Right atrium auricular region (tissue), 2 donors: ENCODE data around the gene BCKDHA. TPM values are rescaled to one million over a fixed set of nuclear protein-coding genes. Genes with fewer than 3 reads are reported as not detected.
"Not testable (repeated sequence)": the region's sequence is repeated elsewhere in the genome, so short reads cannot be mapped to it uniquely, and the experiment has no call there.

ENCODE experiments used
- DNase-seq: peaks from one replicate; pipeline ENCODE4 v3.0.0-alpha.2; 2019; ENCODE audit warnings: low spot score
- H3K27ac ChIP-seq, 2 donors: fragments of 200-600 bp; sonication (generic); 1 replicate in 1 of 2; 2 replicates in 1 of 2; pipeline ENCODE4 v1.5.1; 2016 to 2019
- H3K27me3 ChIP-seq, 2 donors: fragments of 200-600 bp; sonication (generic); one replicate each; pipeline versions ENCODE4 v1.5.1 to v1.6.0; 2017 to 2019
- H3K36me3 ChIP-seq: fragments of 200-600 bp; sonication (generic); one replicate; pipeline ENCODE4 v1.5.1; 2016
- H3K4me1 ChIP-seq, 2 donors: fragments of 200-600 bp; sonication (generic); one replicate each; pipeline versions ENCODE4 v1.5.1 to v1.6.0; 2017 to 2019
- H3K4me3 ChIP-seq, 2 donors: fragments of 200-600 bp; sonication (generic); 1 replicate in 1 of 2; 2 replicates in 1 of 2; pipeline ENCODE4 v1.5.1; 2017 to 2019; ENCODE audit warnings: mild to moderate bottlenecking in 1 of 2, moderate library complexity in 1 of 2
- H3K9me3 ChIP-seq, 2 donors: fragments of 200-600 bp; sonication (generic); one replicate each; pipeline ENCODE4 v1.5.1; 2019
- total RNA-seq, 2 donors: library from RNA; depleted of rRNA; stranded (reverse); fragments of >200 nt; gene quantifications; one replicate each; pipeline ENCODE4 v1.1.0, GENCODE V29; 2016
- TF ChIP-seq, protein P1 (sequence below), 2 donors: fragments of 200-600 bp; sonication (generic); IDR thresholded peaks; one replicate each; pipeline ENCODE4 v1.5.1; 2019; ENCODE audit warnings: antibody characterized with exemption in 2 of 2

The BCKDHA gene
- total RNA-seq, 2 donors from 2014 or later: 65.2 to 77.6 TPM

DNA sequence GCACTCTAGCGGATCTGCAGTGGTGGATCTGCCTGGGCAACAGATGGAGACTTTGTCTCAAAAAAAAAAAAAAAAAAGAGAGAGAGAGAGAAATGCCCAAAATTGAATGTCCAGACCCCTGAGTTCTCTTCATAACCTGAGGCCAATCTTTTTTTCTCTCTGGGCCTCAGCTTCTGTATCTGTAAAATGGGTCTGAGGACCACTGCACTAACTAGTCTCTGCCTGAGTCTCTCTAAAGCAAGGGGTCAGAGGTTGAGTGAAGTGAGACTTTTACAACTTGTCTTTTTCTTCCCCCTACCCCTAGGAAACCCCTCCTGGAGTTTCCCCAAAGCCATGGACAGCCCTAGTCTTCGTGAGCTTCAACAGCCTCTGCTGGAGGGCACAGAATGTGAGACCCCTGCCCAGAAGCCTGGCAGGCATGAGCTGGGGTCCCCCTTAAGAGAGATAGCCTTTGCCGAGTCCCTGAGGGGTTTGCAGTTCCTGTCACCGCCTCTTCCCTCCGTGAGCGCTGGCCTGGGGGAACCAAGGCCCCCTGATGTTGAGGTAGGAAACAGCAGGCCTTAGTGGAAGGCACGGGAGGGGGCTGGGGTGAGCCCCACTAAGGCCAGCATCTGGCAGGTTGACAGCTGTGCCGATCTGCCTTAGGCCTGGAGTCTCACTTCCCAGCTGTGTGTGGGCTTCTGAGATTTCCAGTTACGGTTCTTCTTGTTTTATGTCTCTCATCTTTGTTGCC, 19.5 kb upstream of the BCKDHA start:
- no peaks in the 10 kb centered on the region for H3K27me3 ChIP-seq
- H3K9me3 ChIP-seq: no peaks in the 10 kb centered on the region
- no peak overlapping the region for H3K4me3 ChIP-seq
- TF ChIP-seq, protein P1, sequence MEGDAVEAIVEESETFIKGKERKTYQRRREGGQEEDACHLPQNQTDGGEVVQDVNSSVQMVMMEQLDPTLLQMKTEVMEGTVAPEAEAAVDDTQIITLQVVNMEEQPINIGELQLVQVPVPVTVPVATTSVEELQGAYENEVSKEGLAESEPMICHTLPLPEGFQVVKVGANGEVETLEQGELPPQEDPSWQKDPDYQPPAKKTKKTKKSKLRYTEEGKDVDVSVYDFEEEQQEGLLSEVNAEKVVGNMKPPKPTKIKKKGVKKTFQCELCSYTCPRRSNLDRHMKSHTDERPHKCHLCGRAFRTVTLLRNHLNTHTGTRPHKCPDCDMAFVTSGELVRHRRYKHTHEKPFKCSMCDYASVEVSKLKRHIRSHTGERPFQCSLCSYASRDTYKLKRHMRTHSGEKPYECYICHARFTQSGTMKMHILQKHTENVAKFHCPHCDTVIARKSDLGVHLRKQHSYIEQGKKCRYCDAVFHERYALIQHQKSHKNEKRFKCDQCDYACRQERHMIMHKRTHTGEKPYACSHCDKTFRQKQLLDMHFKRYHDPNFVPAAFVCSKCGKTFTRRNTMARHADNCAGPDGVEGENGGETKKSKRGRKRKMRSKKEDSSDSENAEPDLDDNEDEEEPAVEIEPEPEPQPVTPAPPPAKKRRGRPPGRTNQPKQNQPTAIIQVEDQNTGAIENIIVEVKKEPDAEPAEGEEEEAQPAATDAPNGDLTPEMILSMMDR (IDR thresholded peaks at IDR 0.05): no peak
- H3K27ac ChIP-seq: no peak overlapping the region
- DNase-seq: no peak
- peaks cover 0 to 29% of the 10 kb centered on the region in 2 donors for H3K4me1 ChIP-seq
- H3K36me3 ChIP-seq: no peaks in the 10 kb centered on the region

DNA sequence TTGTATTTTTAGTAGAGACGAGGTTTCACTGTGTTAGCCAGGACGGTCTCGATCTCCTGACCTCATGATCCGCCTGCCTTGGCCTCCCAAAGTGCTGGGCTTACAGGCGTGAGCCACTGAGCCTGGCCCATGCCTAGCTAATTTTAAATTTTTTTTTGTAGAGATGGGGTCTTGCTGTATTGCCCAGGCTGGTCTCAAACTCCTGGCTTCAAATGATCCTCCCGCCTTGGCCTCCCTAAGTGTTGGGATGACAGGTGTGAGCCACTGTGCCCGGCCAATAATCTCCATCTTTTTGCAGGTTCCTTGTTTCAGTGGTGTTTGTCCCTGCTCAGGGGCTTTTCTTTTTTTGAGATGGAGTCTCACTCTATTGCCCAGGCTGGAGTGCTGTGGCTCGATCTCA, 16.1 kb upstream of the BCKDHA start:
- not testable (repeated sequence) for DNase-seq

DNA sequence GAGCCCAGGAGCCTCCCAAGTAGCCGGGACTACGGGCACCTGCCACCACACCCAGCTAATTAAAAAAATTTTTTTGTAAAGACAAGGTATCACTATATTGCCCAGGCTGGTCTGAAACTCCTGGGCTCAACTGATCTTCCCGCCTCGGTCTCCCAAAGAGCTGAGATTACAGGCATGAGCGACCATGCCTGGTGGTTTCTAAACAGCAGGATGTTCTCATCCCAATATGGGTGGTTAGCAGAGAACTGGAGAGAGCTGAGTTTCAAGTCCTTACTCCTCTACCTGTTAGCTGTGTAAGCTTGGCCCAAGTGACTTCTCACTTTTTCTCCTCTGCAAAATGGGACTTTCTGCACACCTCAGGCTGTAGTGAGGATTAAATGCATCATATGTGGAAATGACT, 13.3 kb upstream of the BCKDHA start:
- H3K27me3 ChIP-seq: no peaks in the 10 kb centered on the region
- no peak overlapping the region for H3K4me3 ChIP-seq
- no peaks in the 10 kb centered on the region for H3K4me1 ChIP-seq
- H3K9me3 ChIP-seq: no peaks in the 10 kb centered on the region
- TF ChIP-seq, protein P1 (IDR thresholded peaks at IDR 0.05): no peak
- no peak overlapping the region for H3K27ac ChIP-seq
- no peak for DNase-seq
- H3K36me3 ChIP-seq: peaks cover 2% of the 10 kb centered on the region

More for the DNA sequence above, 16.1 kb upstream of the BCKDHA start:
- not testable (repeated sequence) for H3K27ac ChIP-seq, H3K36me3 ChIP-seq, H3K4me3 ChIP-seq, H3K27me3 ChIP-seq, H3K4me1 ChIP-seq, H3K9me3 ChIP-seq

DNA sequence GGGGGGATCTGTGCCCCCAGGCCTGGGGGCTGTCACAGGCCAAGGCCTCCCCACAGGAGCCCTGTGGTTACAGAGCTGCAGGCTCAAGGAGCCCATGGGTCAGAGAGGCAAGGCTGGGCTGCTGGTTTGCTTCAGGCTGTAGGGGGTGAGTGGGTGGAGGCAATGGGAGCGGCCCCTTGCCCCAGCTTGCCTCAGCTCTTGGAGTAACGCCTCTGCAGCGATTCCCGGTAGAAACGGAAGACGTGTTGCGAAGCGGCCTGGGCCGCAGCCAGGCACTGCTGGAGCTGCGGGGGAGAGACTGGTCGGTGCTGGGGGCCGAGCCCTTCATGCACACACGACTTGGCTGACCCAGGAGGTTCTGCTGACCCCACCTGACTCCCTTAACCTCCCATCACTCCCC, 11.2 kb upstream of the BCKDHA start:
- Histone ChIP-seq H3K36me3 (peaks cover 23% of the 10 kb centered on the region), H3K4me1 (no peaks in the 10 kb centered on the region), H3K27ac (no peak overlapping the region), H3K27me3 (no peaks in the 10 kb centered on the region), H3K4me3 (no peak overlapping the region), H3K9me3 (no peaks in the 10 kb centered on the region)
- TF ChIP-seq, protein P1 (IDR thresholded peaks at IDR 0.05): no peak
- no peak for DNase-seq

DNA sequence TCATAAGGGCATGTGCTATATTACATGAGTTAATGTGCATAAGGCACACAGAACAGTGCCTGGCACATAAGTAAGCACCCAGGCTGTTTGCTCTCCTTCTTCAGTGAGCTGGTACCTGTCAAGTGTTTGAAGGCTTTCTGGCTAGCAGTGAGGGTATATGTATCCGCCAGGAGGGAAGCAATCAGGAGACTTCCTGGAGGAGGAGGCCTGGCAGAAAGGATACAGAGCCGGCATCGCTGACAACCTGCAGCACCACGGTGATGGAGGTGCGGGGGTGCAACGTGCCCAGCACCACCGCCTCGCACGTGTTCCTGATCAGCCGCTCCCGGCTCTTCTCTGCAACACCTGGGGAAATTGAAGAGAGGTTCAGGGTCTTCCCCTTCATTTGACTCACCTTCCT, 6.0 kb upstream of the BCKDHA start:
- no peak for DNase-seq
- H3K27ac ChIP-seq: no peak overlapping the region
- peaks cover 0 to 3% of the 10 kb centered on the region in 2 donors for H3K4me1 ChIP-seq
- TF ChIP-seq, protein P1 (IDR thresholded peaks at IDR 0.05): no peak
- no peaks in the 10 kb centered on the region for H3K9me3 ChIP-seq
- no peaks in the 10 kb centered on the region for H3K27me3 ChIP-seq
- peaks cover 27% of the 10 kb centered on the region for H3K36me3 ChIP-seq
- no peak overlapping the region for H3K4me3 ChIP-seq

DNA sequence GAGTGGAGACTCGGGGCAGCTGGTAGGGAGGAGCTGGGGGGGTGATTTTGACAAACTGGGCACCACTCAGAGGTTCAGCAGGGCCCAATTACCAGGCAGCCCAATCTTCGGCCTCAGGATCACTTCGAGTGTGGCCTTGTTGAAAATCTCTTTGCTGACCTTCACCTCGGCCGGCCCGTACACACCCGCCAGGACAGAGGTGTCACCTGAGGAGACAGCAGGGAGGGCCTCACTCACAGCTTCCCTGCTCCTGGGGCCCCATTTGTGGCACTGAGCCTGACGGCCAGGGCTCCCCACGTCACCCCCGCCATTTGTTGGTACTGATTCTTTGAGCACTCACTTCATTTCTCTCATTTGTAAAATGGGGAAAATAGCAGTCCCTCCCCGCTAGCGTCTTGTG, 4.8 kb upstream of the BCKDHA start:
- peaks cover 27% of the 10 kb centered on the region for H3K36me3 ChIP-seq
- TF ChIP-seq, protein P1 (IDR thresholded peaks at IDR 0.05): no peak
- H3K27me3 ChIP-seq: no peaks in the 10 kb centered on the region
- no peak overlapping the region for H3K27ac ChIP-seq
- no peak overlapping the region for H3K4me3 ChIP-seq
- no peak for DNase-seq
- H3K4me1 ChIP-seq: peaks cover 0 to 8% of the 10 kb centered on the region in 2 donors
- no peaks in the 10 kb centered on the region for H3K9me3 ChIP-seq
